PC-3 (cell line): ENCODE data around the gene NTN1.

Source experiments
- CTCF ChIP-seq: fragments of 300-600 bp; sonication (generic); conservative IDR thresholded peaks from 2 replicates; pipeline ENCODE4 v1.5.1; 2017; ENCODE audit warnings: antibody characterized with exemption, low read depth, mild to moderate bottlenecking, low read length
- EZH2phosphoT487 ChIP-seq: fragments of 300-600 bp; sonication (generic); IDR thresholded peaks from 2 replicates; pipeline ENCODE4 v1.6.1; 2018; ENCODE audit warnings: mild to moderate bottlenecking, antibody characterized with exemption, low read length, borderline replicate concordance

- TF ChIP-seq CTCF, result no peak
- no peak for TF ChIP-seq EZH2phosphoT487
These were observed 192.0 kb downstream of the NTN1 start for GRCh38 chr17:9213303-9213640.
